HG03175 (cell line): ENCODE data around the gene ULK4.
A peak's percentile ranks its signal among the peaks of the same experiment; 100 is the strongest.

Experiments used
- ATAC-seq: cut with Tn5 transposase; IDR thresholded peaks from one replicate; pipeline ENCODE4 v1.9.1; 2021; ENCODE audit warnings: mild to moderate bottlenecking, moderate library complexity; ENCODE audit not compliant: unreplicated experiment

Gene ULK4

GRCh38 chr3:41207355-41207754, 754.5 kb downstream of the ULK4 start:
- no peak for ATAC-seq

- no peak for ATAC-seq
These were observed 756.3 kb downstream of the ULK4 start for GRCh38 chr3:41205591-41205990.

- ATAC-seq = no peak
These were observed 757.5 kb downstream of the ULK4 start for GRCh38 chr3:41204369-41204768.

- no peak for ATAC-seq
These were observed 759.0 kb downstream of the ULK4 start for GRCh38 chr3:41202834-41203345.

DNA sequence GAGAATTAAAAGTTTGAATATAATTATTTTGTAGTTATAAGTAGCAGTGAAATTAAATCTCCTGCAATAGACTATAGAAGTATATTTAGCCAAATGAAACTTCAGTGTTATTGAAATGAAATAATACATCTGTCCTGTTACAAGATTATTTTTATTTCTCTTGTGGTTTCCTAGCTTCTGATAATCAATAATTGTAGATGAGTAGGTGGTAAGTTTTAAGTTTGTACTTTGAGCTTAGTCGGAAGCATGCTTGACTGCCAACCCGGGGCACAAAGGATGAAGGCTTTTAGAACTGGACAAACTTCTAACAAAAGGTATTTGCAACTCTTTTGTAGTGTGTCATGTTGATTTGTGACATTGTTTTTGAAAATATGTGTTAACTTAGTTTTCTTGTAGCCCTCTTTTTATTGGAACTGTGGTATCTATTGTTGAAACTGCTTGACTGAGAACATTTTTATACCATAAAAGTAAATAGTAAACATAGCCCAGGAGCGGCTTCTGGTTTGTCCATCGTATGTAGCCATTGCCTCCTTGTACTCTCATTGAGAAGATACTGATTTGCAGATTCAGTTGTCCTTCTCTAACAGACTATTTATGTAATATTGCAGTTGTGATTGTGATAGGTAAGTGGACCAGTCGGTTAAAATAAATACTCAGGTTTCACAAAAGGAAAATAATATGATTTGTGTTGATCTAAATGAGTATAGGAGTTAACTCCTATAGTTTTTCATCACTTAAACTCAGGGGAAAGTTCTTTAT, 759.6 kb downstream of the ULK4 start:
- ATAC-seq = no peak

DNA sequence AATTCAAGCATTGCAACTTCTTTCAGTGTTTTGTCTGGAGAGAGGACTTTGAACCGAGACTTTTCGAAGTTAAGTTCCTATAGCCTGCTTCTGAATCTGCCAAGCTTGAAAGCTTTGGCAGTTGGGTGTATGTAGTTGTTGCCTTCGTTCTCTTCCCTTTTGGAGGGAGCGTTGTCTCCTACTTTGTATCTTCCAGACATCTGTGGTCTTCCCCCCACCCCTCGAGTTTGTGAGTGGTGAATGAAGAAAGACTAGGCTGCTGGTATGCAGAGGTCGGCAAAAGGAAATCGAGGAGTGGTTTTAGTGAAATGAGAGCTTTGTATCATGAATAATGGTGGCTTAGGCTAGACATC, 761.3 kb downstream of the ULK4 start:
- no peak for ATAC-seq

GRCh38 chr3:41199866-41200668, 761.8 kb downstream of the ULK4 start:
- ATAC-seq = no peak

DNA sequence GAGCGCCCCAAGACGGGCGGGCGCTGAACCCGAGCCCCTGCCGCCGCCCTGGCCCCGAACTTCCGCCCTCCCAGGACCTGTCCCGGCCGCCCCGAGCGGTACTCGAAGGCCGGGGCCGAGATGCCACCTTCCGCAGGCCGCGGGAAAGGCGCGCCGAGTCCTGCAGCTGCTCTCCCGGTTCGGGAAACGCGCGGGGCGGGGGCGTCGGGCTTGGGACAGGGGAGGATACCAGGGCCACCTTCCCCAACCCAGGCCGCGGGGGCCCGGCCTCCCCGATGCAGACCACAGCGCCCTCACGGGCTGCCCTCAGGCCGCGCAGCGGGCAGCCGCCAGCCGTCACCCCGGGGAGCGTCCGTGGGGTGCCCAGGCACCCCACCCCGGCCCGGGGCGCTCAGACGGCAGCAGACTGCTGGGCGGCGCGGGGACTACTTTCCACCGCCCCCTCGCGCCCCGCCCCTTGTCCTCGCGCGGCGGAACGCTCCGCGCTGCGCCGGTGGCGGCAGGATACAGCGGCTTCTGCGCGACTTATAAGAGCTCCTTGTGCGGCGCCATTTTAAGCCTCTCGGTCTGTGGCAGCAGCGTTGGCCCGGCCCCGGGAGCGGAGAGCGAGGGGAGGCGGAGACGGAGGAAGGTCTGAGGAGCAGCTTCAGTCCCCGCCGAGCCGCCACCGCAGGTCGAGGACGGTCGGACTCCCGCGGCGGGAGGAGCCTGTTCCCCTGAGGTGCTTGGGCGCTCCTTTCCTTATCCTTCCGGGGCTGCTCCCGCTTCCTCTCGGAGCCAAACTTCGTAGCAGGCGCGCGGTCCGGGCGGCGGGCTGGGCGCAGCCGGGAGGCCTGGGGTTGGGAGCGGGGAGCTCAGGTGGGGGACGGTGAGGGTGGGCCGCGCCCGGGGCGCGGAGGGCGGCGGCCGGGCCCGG, 762.7 kb downstream of the ULK4 start, which contains the start of gene CTNNB1:
Gene CTNNB1 (plus strand): TSS at position 556 of the 916 bp plus-strand sequence. CDS start 24,564 bp downstream, outside the sequence.
- peak; percentile 74 for ATAC-seq

GRCh38 chr3:41198526-41198925, 763.4 kb downstream of the ULK4 start:
- ATAC-seq = peak; percentile 6

- ATAC-seq = no peak
These were observed 763.9 kb downstream of the ULK4 start for GRCh38 chr3:41198046-41198445.
